Islet of Langerhans (tissue), 1 donor: Measurements from ENCODE around the gene PHKA2.

Experiments
- FAIRE-seq: peaks from one replicate; lab custom pipeline; 2011; peaks lifted over from hg19 to GRCh38; lab: Jason Lieb, UNC

The PHKA2 gene

GRCh38 chrX:18974993-18975392 is 8.9 kb downstream of the PHKA2 start:
- no peak for FAIRE-seq

- peak; percentile 84 for FAIRE-seq
Measured at GRCh38 chrX:18973527-18974192, 10.3 kb downstream of the PHKA2 start.

GRCh38 chrX:18971506-18971905 is 12.4 kb downstream of the PHKA2 start:
- FAIRE-seq, result no peak

GRCh38 chrX:18970465-18970864 is 13.4 kb downstream of the PHKA2 start:
- FAIRE-seq, result no peak

- no peak for FAIRE-seq
Measured at GRCh38 chrX:18966624-18967023, 17.3 kb downstream of the PHKA2 start.

GRCh38 chrX:18964901-18965300 is 19.0 kb downstream of the PHKA2 start:
- FAIRE-seq, result no peak

- no peak for FAIRE-seq
Measured at GRCh38 chrX:18964026-18964425, 19.9 kb downstream of the PHKA2 start.

GRCh38 chrX:18962329-18962728 is 21.6 kb downstream of the PHKA2 start:
- FAIRE-seq, result no peak

GRCh38 chrX:18961686-18962085 is 22.2 kb downstream of the PHKA2 start:
- no peak for FAIRE-seq

GRCh38 chrX:18956303-18957032 is 27.4 kb downstream of the PHKA2 start:
- no peak for FAIRE-seq

- FAIRE-seq, result no peak
Measured at GRCh38 chrX:18955676-18956075, 28.2 kb downstream of the PHKA2 start.

GRCh38 chrX:18951032-18951431 is 32.9 kb downstream of the PHKA2 start:
- FAIRE-seq, result no peak

- no peak for FAIRE-seq
Measured at GRCh38 chrX:18949944-18950301, 34.0 kb downstream of the PHKA2 start.

- FAIRE-seq, result no peak
Measured at GRCh38 chrX:18949291-18949943, 34.5 kb downstream of the PHKA2 start.

GRCh38 chrX:18946611-18947010 is 37.3 kb downstream of the PHKA2 start:
- FAIRE-seq, result no peak

GRCh38 chrX:18946157-18946556 is 37.8 kb downstream of the PHKA2 start:
- no peak for FAIRE-seq

- peak; percentile 71 for FAIRE-seq
Measured at GRCh38 chrX:18945483-18945882, 38.4 kb downstream of the PHKA2 start.

- no peak for FAIRE-seq
Measured at GRCh38 chrX:18944482-18944881, 39.4 kb downstream of the PHKA2 start.

- no peak for FAIRE-seq
Measured at GRCh38 chrX:18941896-18942295, 42.0 kb downstream of the PHKA2 start.

- no peak for FAIRE-seq
Measured at GRCh38 chrX:18938710-18939109, 45.2 kb downstream of the PHKA2 start.

GRCh38 chrX:18937173-18937572 is 46.7 kb downstream of the PHKA2 start:
- no peak for FAIRE-seq

GRCh38 chrX:18935893-18936292 is 48.0 kb downstream of the PHKA2 start:
- FAIRE-seq, result no peak

- no peak for FAIRE-seq
Measured at GRCh38 chrX:18934708-18935107, 49.2 kb downstream of the PHKA2 start.

- no peak for FAIRE-seq
Measured at GRCh38 chrX:18933617-18934016, 50.3 kb downstream of the PHKA2 start.
